ENCODE results near the gene AEBP1.

AEBP1 gene

GRCh38 chr7:44104860-44105771, 971 bp downstream of the AEBP1 start:
- peak; percentile 67 for DNase-seq

GRCh38 chr7:44105832-44106231, 1.7 kb downstream of the AEBP1 start:
- no peak for DNase-seq

- no peak for DNase-seq
These were observed 2.3 kb downstream of the AEBP1 start for GRCh38 chr7:44106311-44107065.

GRCh38 chr7:44107116-44107960, 3.2 kb downstream of the AEBP1 start:
- no peak for DNase-seq

- no peak for DNase-seq
These were observed 4.0 kb downstream of the AEBP1 start for GRCh38 chr7:44107961-44108767.

- no peak for DNase-seq
These were observed 4.9 kb downstream of the AEBP1 start for GRCh38 chr7:44108768-44109750.

GRCh38 chr7:44109991-44110390, 5.8 kb downstream of the AEBP1 start:
- no peak for DNase-seq

- no peak for DNase-seq
These were observed 6.8 kb downstream of the AEBP1 start for GRCh38 chr7:44110719-44111635.

GRCh38 chr7:44111761-44112160, 7.6 kb downstream of the AEBP1 start:
- DNase-seq, result no peak

GRCh38 chr7:44112231-44112996, 8.3 kb downstream of the AEBP1 start:
- peak; percentile 36 for DNase-seq

GRCh38 chr7:44112997-44113763, 9.0 kb downstream of the AEBP1 start:
- no peak for DNase-seq

- no peak for DNase-seq
These were observed 9.7 kb downstream of the AEBP1 start for GRCh38 chr7:44113764-44114354.

GRCh38 chr7:44114586-44115310, 10.6 kb downstream of the AEBP1 start:
- no peak for DNase-seq

- no peak for DNase-seq
These were observed 12.1 kb downstream of the AEBP1 start for GRCh38 chr7:44116087-44116788.

GRCh38 chr7:44116789-44117666, 12.9 kb downstream of the AEBP1 start:
- DNase-seq, result no peak
